Mucosa of stomach (tissue), 1 donor: ENCODE measurements around the gene SNX30.

ENCODE experiments used
- H3K27me3 ChIP-seq: one replicate; pipeline ENCODE4 v1.7.0; 2013; ENCODE audit warnings: mild to moderate bottlenecking, low read length; ENCODE audit not compliant: control insufficient read depth, insufficient read depth
- H3K36me3 ChIP-seq: one replicate; pipeline ENCODE4 v1.7.0; 2013; ENCODE audit warnings: low read length; ENCODE audit not compliant: control insufficient read depth, insufficient read depth
- H3K4me1 ChIP-seq: one replicate; pipeline ENCODE4 v1.7.0; 2013; ENCODE audit warnings: mild to moderate bottlenecking, low read length; ENCODE audit not compliant: control insufficient read depth, insufficient read depth
- H3K4me3 ChIP-seq: one replicate; pipeline ENCODE4 v1.7.0; 2013; ENCODE audit warnings: low read length
- H3K9ac ChIP-seq: one replicate; pipeline ENCODE4 v1.7.0; 2013; ENCODE audit warnings: mild to moderate bottlenecking, low read length, moderate library complexity
- H3K9me3 ChIP-seq: one replicate; pipeline ENCODE4 v1.7.0; 2013; ENCODE audit warnings: mild to moderate bottlenecking, low read length, moderate library complexity; ENCODE audit not compliant: control insufficient read depth
- donor health status: Pancreatic carcinoma.

SNX30 gene

GRCh38 chr9:112868461-112868860, 117.9 kb downstream of the SNX30 start:
- Histone ChIP-seq H3K4me3 (no peak overlapping the region), H3K4me1 (no peaks in the 10 kb centered on the region), H3K9ac (no peak overlapping the region), H3K27me3 (no peaks in the 10 kb centered on the region), H3K36me3 (no peaks in the 10 kb centered on the region), H3K9me3 (no peaks in the 10 kb centered on the region)

- Histone ChIP-seq H3K9ac (no peak overlapping the region), H3K9me3 (no peaks in the 10 kb centered on the region), H3K4me3 (no peak overlapping the region), H3K4me1 (no peaks in the 10 kb centered on the region), H3K27me3 (no peaks in the 10 kb centered on the region), H3K36me3 (no peaks in the 10 kb centered on the region)
Measured at GRCh38 chr9:112869041-112869529, 118.5 kb downstream of the SNX30 start.

DNA sequence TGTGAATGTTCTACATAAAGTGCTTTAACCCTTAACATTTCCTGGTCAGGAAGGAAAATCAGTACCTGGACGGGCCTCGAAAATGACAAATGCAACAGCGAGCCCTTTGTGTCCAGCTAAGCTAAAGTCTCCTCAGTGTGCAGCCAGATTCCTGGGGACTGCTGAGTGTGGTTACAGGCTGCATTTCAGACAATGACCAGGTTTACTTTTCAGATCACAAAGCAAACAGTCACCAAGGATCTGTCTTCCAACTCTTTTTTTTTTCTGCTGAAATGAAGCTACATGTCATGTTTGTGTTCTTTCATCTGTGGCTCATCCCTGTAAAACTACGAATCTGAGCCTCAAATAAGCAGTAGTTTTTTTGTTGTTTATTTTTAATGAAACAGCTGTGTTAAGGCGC, 119.4 kb downstream of the SNX30 start:
- H3K4me3 ChIP-seq = no peak overlapping the region
- H3K36me3 ChIP-seq = no peaks in the 10 kb centered on the region
- no peaks in the 10 kb centered on the region for H3K9me3 ChIP-seq
- no peaks in the 10 kb centered on the region for H3K27me3 ChIP-seq
- H3K4me1 ChIP-seq = no peaks in the 10 kb centered on the region
- no peak overlapping the region for H3K9ac ChIP-seq

DNA sequence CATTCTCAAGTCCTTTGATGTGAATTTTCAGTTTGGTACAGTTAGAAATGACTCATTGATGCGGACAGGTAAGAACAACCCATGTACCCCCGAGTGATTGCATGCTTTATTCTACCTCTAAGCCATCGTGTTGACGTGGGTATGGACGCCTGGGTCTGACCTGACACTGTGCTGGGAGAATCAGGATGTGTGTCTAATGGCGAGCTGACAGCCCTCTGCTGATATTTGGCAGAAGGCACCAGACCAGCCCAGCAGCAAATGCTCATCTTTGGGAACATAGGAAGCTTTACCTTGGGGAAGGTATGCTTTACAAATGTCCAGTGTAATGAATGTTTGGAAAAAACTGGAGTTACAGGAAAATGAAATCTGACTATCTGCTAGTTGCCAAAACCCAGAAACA, 120.0 kb downstream of the SNX30 start:
- Histone ChIP-seq H3K4me1 (no peaks in the 10 kb centered on the region), H3K9me3 (no peaks in the 10 kb centered on the region), H3K9ac (no peak overlapping the region), H3K27me3 (no peaks in the 10 kb centered on the region), H3K4me3 (no peak overlapping the region), H3K36me3 (no peaks in the 10 kb centered on the region)

DNA sequence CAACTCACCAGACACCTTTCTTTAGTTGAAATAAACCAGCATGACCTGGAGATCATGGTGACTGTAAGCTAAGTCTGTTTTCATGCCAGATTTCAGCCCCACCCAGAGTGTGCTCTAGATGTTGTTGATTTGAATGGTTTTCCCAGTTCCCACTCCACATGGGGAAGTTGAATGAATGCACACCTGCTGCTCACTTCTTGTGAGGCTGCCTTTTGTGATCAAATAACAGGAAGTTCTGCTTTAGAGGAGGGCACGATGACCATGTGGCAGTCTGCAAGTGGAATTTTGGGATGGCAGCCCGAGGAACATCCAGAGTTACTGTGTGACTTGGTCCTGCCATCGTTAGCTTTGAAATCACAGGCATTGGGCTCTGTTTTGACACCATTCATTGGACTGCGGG, 121.5 kb downstream of the SNX30 start:
- H3K27me3 ChIP-seq = no peaks in the 10 kb centered on the region
- H3K4me3 ChIP-seq = no peak overlapping the region
- H3K9me3 ChIP-seq = no peaks in the 10 kb centered on the region
- H3K9ac ChIP-seq = no peak overlapping the region
- H3K4me1 ChIP-seq = no peaks in the 10 kb centered on the region
- H3K36me3 ChIP-seq = no peaks in the 10 kb centered on the region

GRCh38 chr9:112873773-112874405, 123.3 kb downstream of the SNX30 start:
- Histone ChIP-seq H3K4me1 (no peaks in the 10 kb centered on the region), H3K36me3 (no peaks in the 10 kb centered on the region), H3K9ac (no peak overlapping the region), H3K27me3 (no peaks in the 10 kb centered on the region), H3K4me3 (no peak overlapping the region), H3K9me3 (no peaks in the 10 kb centered on the region)

DNA sequence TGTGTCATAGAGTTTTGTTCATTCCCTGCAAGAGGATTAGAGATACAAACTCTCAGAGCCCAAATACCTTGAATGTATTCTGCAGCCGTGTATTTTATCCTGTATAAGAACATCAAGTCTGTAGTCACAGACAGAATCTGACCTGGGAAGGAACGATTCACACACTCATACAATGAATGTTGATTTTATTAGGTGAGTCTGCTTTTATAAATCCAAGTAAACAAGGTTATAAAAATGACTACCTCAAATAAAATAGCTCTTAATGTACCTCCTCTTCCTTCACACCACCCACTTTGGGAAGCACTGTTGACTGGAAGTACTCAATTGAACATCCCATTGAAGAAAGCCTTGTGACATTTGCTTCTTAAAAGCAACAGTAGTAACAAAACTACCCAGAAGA, 128.2 kb downstream of the SNX30 start:
- Histone ChIP-seq H3K36me3 (no peaks in the 10 kb centered on the region), H3K27me3 (no peaks in the 10 kb centered on the region), H3K4me3 (no peak overlapping the region), H3K9ac (no peak overlapping the region), H3K4me1 (no peaks in the 10 kb centered on the region), H3K9me3 (no peaks in the 10 kb centered on the region)

GRCh38 chr9:112880650-112881049, 130.1 kb downstream of the SNX30 start:
- H3K9ac ChIP-seq = no peak overlapping the region
- no peaks in the 10 kb centered on the region for H3K9me3 ChIP-seq
- no peak overlapping the region for H3K4me3 ChIP-seq
- H3K4me1 ChIP-seq = no peaks in the 10 kb centered on the region
- no peaks in the 10 kb centered on the region for H3K36me3 ChIP-seq
- no peaks in the 10 kb centered on the region for H3K27me3 ChIP-seq

DNA sequence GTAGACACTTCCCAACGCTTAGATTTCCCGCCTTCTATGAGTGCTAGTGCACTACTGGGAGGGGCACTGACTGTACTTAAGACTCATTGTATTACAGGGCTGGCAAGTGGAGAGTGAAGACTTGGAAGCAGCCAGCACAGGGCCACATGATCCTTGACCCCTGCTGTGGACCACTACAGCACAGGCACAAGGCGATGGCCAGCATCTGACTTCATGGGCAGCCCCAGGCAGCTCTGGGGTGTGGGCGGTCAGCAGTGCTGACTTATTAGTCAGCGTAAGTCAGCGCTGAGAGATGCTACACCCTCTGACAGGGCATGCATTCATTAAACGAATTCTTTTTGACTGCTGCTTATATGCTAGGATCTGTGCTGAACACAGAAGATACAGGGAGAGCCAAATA, 130.8 kb downstream of the SNX30 start:
- Histone ChIP-seq H3K36me3 (no peaks in the 10 kb centered on the region), H3K9me3 (no peaks in the 10 kb centered on the region), H3K9ac (no peak overlapping the region), H3K4me3 (no peak overlapping the region), H3K27me3 (no peaks in the 10 kb centered on the region), H3K4me1 (no peaks in the 10 kb centered on the region)

DNA sequence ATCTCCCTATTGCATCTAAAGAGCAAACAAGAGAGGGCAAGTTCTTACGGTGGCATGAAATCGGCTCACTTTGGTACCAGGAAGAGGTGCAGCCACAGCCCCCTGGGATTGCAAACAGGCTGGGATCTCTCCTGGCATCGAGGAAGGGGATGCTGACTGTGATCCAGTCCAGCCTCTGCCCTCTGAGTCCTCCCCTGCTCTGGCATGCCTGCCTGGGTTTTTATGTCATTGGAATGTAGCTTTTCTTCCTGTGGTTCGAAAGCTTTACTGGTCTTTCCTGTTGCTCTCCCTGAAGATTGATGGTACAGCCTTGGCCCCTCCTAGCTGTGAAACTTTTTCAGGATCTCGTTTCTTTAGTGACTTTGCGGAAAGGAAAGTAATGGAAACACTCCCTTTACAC, 133.5 kb downstream of the SNX30 start:
- no peak overlapping the region for H3K4me3 ChIP-seq
- H3K36me3 ChIP-seq = no peaks in the 10 kb centered on the region
- H3K9ac ChIP-seq = no peak overlapping the region
- H3K4me1 ChIP-seq = no peaks in the 10 kb centered on the region
- peaks cover under 1% of the 10 kb centered on the region for H3K27me3 ChIP-seq
- H3K9me3 ChIP-seq = no peaks in the 10 kb centered on the region

DNA sequence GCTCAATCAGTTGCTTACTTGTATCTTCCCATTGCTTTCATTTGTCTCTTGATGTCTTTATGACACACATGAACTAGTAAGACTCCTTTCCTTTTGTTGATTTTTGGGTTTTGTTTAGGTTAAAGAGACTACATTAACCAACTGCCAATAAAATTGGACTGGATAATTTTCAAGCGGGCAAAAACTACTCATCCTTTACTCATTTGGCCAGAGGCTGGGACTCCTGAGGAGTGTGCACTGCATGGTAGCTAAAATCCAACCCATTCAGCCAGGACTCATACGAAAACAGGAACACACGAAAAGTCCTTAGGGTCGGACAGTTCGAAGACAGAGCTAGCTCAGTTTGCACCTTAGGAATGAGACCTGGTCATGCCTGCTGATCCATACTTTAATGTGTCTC, 134.2 kb downstream of the SNX30 start:
- no peak overlapping the region for H3K4me3 ChIP-seq
- H3K27me3 ChIP-seq = peaks cover 6% of the 10 kb centered on the region
- no peak overlapping the region for H3K9ac ChIP-seq
- H3K36me3 ChIP-seq = no peaks in the 10 kb centered on the region
- no peaks in the 10 kb centered on the region for H3K9me3 ChIP-seq
- no peaks in the 10 kb centered on the region for H3K4me1 ChIP-seq

DNA sequence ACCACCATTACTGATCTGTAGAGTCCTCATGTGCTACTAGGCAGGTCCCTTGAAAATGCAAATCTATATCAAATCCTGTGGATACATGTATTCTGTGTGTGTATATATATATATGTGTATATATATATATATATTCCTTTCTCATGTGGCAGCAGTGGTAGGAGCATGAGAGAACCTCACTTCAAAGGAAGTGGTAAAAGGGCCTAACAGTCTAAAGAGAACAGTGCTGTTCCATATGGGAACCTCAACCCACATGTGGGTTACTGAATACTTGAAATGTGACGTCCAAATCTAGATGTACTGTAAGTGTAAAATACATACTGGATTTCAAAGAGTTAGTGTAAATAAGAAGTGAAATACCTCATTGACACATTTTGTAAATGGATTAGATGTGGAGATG, 134.8 kb downstream of the SNX30 start:
- no peaks in the 10 kb centered on the region for H3K9me3 ChIP-seq
- H3K27me3 ChIP-seq = peaks cover 12% of the 10 kb centered on the region
- no peaks in the 10 kb centered on the region for H3K36me3 ChIP-seq
- H3K4me1 ChIP-seq = peaks cover 4% of the 10 kb centered on the region
- no peak overlapping the region for H3K9ac ChIP-seq
- H3K4me3 ChIP-seq = no peak overlapping the region

GRCh38 chr9:112886351-112886750, 135.8 kb downstream of the SNX30 start:
- Histone ChIP-seq H3K4me3 (no peak overlapping the region), H3K9ac (no peak overlapping the region), H3K9me3 (no peaks in the 10 kb centered on the region), H3K4me1 (peaks cover 6% of the 10 kb centered on the region), H3K27me3 (peaks cover 23% of the 10 kb centered on the region), H3K36me3 (no peaks in the 10 kb centered on the region)
